Stimulated activated CD8-positive, alpha-beta memory T cell treated with anti-CD3 and anti-CD28 coated beads, Interleukin-7, amount 100 ng/mL, for 4 hours (primary cell): ENCODE data around the gene SMS.

ENCODE experiments used
- DNase-seq, 2 donors: peaks; one replicate each; pipeline ENCODE4 v3.0.0-alpha.2; 2020; ENCODE audit warnings: low read depth in 2 of 2

SMS gene

GRCh38 chrX:21982311-21982710 is 41.8 kb downstream of the SMS start:
- no peak for DNase-seq

GRCh38 chrX:21985332-21985777 is 44.8 kb downstream of the SMS start:
- DNase-seq: peak; percentile 33 to 41

GRCh38 chrX:21986596-21986995 is 46.1 kb downstream of the SMS start:
- no peak for DNase-seq

DNA sequence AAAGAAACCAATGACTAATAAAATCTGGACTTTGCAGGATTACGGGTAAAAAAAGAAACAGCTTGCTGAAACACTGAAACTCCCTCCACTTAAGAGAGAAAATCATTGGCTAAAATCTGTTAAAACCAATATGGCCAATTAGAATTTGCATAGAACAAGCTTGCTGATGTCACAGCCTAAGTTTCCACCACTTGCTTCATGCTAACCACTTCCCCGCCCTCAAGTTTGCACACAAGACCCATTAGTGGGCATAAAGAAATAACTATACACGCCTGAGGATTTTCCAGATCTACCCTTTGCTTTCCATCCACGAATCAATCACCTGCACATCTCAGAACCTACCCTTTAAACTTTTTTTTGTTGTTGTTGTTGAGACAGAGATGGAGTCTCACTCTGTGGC is 48.9 kb downstream of the SMS start:
- no peak for DNase-seq

DNA sequence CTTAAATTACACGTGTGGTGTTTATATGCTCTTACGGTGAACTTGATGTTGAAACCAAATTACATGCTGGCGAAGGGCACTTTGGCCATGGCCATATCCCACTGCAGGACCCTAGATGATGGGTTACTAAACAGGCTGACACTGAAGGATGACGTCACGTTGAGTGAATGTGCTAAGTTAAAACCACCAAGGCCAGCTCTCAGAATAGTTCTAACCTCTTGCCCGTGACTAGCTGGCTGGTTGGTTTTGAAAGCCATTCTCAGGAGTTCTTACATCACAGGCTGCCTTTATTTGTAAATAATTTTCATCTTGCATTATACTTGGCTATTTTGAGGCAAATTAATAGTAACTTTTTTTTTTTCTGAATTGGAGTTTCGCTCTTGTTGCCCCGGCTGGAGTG is 50.3 kb downstream of the SMS start:
- DNase-seq: no peak

DNA sequence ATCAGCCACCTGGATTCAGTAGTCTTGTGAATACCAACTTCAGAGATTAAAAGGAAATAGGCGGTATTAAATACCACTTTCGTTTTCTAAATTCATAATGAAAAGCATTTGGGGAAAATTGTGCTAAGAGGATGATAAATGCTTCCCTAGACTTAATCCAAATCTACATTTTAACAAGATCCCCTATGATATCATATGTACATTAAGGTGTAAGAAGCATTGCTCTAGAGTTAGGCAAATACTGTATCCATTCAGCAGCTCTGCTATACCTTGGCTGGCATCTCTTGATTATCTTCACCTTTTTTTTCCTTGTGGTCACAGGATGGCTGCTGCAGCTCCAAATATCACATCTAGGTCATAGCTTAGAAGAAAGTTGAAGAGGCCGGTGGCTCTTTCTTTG is 51.0 kb downstream of the SMS start:
- no peak for DNase-seq

GRCh38 chrX:21993265-21993664 is 52.8 kb downstream of the SMS start:
- no peak for DNase-seq

- no peak for DNase-seq
These were observed 56.5 kb downstream of the SMS start for GRCh38 chrX:21996872-21997455.

DNA sequence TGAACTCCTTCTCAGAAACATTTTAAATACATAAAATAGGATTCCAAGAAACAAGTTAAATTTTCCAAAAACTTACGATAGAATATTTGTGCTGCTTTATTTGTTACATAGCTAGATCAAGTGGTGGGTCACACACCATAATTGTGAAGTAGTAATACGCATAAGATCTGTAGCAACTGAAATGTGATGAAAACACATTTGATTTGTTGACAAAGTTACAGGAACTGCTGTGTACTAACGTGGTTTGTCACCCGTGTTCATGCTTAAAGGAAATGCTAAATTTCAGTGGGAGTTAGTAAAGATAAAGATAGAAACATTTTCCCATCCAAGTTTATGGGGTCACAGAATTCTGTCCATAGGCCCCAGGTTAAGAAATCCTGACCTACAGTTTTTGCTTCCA is 57.5 kb downstream of the SMS start:
- DNase-seq: no peak

DNA sequence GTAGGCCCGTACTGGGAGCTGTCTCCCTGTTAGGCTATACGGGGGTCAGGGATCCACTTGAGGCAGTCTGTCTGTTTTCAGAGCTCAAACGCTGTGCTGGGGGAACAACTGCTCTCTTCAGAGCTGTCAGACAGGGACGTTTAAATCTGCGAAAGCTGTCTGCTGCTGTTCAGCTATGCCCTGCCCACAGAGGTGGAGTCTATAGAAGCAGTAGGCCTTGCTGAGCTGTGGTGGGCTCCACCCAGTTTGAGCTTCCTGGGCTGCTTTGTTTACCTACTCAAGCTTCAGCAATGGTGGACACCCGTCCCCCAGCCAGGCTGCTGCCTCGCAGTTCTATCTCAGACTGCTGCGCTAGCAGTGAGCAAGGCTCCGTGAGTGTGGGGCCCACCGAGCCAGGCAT is 64.4 kb downstream of the SMS start:
- no peak for DNase-seq

DNA sequence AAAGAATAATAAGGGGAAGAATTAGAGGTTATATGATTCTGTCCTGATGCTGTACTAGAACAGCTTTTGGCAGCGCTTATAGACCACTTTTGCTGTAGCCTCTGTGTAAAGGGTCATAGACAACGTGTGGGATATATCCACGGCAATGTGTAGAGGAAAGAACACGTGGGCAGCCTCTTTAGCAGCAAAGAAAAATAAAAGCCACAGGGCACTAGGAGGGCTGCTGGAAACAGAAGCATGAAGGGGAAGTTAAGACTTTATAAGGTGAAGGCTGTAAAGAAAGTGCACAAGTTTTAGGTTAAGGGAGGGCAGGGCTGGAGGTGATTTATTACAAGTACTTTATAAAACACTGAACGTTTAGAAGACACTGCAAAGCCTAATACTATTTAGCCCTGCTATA is 71.5 kb downstream of the SMS start:
- DNase-seq: no peak

DNA sequence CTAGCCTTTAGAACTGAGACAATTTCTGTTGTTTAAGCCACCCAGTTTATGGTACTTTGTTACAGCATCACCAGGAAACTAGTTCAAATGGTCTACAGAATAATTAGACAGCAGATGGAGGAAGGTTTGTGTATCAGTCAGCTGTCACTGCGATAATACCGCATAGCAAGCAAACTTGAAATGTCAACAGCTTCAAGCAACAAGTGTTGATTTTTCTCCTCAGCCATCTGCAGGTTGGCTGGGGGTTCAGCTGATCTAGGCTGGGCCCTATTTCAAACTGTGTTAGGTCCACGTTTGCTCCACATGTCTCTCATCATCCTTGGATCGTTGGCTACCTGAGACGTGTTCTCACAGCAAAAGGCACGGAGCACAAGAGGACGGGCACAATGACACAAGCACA is 72.4 kb downstream of the SMS start:
- DNase-seq: no peak

GRCh38 chrX:22015139-22015750 is 74.7 kb downstream of the SMS start:
- no peak for DNase-seq

DNA sequence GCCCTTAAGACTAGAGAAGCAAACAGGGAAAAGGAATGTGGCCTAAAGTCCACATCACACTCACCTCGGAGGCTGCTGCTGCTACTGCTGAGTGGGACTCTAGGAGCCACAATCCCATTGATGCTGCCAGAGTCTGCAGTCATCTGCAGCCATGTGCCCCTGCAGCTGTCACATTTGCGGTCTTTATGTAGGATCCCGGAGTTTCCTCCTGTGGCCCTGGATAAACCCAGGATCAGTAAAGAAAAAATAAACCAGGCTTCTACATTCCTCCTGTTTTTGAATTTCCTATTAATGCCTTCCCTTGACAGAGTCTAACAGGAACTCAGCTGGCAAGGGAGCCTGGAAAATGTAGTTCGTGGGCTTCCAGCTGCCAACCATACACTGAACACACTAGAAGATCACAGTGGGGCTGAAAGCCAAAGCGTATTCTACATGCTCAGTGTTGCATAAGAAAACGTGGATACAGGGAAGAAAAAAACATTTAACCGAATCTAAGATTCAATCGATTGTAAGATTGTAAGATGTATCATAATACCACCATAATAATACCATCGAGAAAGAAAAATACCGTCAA is 81.3 kb downstream of the SMS start:
- DNase-seq: no peak

DNA sequence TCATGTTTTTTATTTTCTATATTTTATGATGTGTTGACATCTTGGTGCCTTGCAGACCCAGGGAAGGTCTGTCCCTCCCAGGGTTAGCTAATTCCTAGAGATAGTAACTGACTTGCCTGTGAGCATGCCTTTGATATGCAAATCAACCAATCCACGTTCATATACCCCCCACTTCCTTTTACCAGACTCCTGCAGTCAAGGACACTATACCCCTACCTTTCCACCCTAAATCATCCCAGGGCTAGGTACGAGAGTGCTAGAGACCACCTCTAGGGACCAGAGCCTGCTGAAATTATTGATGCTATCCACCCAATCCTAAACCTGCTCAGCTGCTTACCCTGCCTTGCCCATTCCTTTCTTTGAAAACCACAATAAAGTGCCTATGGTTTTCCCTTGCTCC is 84.1 kb downstream of the SMS start:
- no peak for DNase-seq

- DNase-seq: no peak
These were observed 85.2 kb downstream of the SMS start for GRCh38 chrX:22025751-22026150.

DNA sequence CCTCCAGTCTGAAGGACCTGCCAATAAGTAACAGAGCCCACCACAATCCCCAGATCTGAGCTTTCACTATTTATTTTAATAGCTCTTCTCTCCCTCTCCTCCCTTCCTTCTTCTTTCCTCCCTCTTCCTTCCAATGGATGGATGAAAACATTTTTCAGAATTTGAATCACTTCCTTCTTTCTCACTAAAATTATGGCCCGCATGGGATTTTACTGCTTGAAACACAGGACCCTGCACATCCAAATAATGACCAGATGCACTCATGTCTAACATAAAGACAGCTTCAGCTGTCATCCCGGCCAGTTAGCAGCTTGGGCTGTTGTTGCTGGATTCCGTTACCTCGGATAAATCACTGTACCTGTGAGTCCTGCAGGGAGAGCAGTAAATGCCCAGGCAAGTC is 86.2 kb downstream of the SMS start:
- no peak for DNase-seq

DNA sequence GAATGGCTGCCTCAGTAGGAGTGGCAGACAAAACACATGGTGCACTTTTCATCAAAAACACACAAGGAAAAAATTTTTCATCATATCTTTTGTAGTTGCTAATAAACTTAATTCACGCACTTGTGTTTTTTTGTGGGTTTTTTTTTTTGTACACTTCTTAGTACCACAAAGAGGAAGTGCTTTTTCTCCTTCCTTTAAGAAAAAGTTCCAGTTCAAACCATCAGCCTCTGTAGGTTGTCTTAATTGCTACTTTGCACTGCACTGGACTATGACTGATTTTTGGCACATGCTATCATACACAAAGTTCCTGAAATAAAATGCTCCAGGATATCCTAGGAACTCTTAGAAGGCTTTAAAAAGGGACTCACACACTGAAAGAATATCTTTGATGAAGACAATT is 91.6 kb downstream of the SMS start, which contains the start of gene PHEX:
Gene PHEX, plus strand, starts transcription at position 242 of the 400 bp plus-strand sequence. CDS start 681 bp downstream, outside the sequence.
- DNase-seq: no peak

GRCh38 chrX:22032506-22032905 is 92.0 kb downstream of the SMS start:
- no peak for DNase-seq

DNA sequence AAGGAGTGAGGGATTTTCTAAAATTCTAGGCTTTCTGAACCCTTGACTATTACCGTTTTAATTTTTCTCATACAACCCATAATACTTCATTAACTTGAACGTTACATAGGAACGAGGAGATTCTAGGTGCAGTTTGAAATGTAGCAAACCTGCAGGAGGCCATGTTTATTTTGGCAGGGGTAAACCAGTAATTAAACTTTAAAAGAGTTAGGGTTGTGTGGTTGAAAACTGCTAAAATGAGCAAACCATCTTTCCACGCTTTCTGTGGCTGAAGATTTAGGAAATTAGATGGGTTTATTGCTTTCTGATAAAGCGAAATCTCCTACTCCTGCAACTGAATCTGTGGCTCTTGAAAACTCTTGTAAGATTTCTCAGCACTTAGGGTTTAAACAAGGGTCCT is 93.3 kb downstream of the SMS start:
- DNase-seq: no peak

DNA sequence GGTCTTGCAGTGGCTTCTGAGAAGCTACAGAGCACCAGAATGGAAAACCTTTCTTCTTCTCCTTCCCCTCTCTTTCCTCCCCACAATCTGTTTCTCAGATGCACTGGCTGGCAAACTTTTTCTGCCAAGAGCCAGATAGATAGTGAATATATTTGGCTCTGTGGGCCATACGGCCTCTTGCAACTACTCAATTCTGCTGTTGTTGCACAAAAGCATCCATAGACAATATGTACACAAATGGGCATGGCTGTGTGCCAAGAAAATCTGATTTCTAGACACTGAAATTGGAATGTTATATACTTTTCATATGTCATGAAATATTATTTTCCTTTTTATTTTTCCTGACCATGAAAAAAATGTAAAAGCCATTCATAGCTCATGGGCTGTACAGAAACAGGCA is 94.7 kb downstream of the SMS start:
- DNase-seq: no peak

DNA sequence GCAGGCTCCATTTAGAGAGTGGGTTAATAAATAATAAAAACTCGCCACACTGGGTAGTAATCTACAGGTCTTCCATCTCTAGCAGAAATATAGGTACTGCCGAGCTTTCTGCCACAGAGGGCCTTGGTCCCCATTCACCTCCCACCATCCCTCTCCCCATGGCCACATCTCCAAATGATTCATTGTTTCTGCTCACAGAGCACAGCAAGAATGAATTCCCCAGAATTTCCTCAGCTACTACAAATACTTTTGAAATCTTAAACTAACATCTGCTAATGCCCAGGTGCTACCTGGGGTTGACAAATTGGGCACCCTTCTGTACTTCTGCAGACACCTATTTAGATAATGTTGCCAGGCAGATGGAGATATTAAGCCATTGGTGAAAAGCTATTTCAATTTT is 96.7 kb downstream of the SMS start:
- DNase-seq: no peak

DNA sequence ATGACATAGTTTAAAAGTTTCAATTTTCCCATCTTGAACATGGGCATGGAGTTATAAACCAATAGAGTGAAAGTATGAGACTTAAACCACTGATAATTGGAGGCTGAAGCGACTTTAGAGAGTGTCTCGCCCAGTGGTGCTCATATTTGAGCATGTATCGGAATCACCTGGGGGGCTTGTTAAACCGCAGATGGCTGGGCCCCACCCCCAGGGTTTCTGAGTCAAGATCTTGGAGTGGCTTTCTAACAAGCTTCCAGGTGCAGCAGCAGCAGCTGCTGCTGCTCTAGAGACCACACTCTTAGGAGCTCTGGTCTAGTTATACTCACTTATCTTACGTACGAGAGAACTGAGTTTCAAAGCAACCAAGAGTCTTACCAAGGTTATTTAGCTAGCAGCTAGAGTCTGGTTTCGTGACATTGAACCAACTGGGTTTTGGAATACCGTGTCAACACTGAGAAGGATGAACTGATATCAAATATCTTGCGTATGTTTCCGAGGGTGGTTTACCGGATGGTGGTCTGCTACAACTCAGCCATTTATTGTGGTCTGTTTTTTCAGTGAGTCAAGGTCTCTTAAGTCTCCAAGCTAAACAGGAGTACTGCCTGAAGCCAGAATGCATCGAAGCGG is 97.5 kb downstream of the SMS start:
- no peak for DNase-seq
